ENCODE results near the gene SUSD4. TPM values are rescaled to one million over a fixed set of nuclear protein-coding genes. Genes with fewer than 3 reads are reported as not detected.

SUSD4 gene
- total and polyA plus RNA-seq, 9 of the 15 experiments (the other 6 are each of a cell fraction or from before 2014, with no cell fraction given), result 0.06 to 1.7 (median 0.09) TPM; not detected in 4

DNA sequence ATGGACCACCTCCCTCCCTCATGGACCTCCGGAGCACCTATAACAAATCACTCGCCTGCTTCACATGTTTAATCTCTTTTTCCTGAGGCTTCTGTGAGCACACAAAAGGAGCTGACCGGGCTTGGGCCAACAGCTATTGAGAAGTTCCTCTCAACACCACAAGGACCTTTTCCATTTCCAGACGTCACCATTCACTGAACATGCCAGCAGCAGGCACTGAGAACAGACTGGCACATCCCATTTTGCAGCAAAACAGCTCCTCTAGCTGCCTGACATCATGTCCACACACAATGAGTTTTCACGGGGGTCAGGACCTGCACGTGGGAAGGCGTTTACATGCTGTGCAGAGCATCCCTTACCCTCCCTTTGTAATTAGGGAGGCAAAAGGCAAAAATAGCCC, 11.0 kb downstream of the SUSD4 start (continued):
- TF ChIP-seq, protein P1, sequence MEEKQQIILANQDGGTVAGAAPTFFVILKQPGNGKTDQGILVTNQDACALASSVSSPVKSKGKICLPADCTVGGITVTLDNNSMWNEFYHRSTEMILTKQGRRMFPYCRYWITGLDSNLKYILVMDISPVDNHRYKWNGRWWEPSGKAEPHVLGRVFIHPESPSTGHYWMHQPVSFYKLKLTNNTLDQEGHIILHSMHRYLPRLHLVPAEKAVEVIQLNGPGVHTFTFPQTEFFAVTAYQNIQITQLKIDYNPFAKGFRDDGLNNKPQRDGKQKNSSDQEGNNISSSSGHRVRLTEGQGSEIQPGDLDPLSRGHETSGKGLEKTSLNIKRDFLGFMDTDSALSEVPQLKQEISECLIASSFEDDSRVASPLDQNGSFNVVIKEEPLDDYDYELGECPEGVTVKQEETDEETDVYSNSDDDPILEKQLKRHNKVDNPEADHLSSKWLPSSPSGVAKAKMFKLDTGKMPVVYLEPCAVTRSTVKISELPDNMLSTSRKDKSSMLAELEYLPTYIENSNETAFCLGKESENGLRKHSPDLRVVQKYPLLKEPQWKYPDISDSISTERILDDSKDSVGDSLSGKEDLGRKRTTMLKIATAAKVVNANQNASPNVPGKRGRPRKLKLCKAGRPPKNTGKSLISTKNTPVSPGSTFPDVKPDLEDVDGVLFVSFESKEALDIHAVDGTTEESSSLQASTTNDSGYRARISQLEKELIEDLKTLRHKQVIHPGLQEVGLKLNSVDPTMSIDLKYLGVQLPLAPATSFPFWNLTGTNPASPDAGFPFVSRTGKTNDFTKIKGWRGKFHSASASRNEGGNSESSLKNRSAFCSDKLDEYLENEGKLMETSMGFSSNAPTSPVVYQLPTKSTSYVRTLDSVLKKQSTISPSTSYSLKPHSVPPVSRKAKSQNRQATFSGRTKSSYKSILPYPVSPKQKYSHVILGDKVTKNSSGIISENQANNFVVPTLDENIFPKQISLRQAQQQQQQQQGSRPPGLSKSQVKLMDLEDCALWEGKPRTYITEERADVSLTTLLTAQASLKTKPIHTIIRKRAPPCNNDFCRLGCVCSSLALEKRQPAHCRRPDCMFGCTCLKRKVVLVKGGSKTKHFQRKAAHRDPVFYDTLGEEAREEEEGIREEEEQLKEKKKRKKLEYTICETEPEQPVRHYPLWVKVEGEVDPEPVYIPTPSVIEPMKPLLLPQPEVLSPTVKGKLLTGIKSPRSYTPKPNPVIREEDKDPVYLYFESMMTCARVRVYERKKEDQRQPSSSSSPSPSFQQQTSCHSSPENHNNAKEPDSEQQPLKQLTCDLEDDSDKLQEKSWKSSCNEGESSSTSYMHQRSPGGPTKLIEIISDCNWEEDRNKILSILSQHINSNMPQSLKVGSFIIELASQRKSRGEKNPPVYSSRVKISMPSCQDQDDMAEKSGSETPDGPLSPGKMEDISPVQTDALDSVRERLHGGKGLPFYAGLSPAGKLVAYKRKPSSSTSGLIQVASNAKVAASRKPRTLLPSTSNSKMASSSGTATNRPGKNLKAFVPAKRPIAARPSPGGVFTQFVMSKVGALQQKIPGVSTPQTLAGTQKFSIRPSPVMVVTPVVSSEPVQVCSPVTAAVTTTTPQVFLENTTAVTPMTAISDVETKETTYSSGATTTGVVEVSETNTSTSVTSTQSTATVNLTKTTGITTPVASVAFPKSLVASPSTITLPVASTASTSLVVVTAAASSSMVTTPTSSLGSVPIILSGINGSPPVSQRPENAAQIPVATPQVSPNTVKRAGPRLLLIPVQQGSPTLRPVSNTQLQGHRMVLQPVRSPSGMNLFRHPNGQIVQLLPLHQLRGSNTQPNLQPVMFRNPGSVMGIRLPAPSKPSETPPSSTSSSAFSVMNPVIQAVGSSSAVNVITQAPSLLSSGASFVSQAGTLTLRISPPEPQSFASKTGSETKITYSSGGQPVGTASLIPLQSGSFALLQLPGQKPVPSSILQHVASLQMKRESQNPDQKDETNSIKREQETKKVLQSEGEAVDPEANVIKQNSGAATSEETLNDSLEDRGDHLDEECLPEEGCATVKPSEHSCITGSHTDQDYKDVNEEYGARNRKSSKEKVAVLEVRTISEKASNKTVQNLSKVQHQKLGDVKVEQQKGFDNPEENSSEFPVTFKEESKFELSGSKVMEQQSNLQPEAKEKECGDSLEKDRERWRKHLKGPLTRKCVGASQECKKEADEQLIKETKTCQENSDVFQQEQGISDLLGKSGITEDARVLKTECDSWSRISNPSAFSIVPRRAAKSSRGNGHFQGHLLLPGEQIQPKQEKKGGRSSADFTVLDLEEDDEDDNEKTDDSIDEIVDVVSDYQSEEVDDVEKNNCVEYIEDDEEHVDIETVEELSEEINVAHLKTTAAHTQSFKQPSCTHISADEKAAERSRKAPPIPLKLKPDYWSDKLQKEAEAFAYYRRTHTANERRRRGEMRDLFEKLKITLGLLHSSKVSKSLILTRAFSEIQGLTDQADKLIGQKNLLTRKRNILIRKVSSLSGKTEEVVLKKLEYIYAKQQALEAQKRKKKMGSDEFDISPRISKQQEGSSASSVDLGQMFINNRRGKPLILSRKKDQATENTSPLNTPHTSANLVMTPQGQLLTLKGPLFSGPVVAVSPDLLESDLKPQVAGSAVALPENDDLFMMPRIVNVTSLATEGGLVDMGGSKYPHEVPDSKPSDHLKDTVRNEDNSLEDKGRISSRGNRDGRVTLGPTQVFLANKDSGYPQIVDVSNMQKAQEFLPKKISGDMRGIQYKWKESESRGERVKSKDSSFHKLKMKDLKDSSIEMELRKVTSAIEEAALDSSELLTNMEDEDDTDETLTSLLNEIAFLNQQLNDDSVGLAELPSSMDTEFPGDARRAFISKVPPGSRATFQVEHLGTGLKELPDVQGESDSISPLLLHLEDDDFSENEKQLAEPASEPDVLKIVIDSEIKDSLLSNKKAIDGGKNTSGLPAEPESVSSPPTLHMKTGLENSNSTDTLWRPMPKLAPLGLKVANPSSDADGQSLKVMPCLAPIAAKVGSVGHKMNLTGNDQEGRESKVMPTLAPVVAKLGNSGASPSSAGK (IDR thresholded peaks at IDR 0.05), result no peak
- TF ChIP-seq POLR2AphosphoS5 (IDR thresholded peaks at IDR 0.05; ENCODE audit: control insufficient read depth, insufficient read depth, low read depth, low read length), result no peak
- TF ChIP-seq RFX7 (CRISPR knock-in tag; IDR thresholded peaks at IDR 0.05), result no peak
- TF ChIP-seq SP1 (CRISPR knock-in tag; IDR thresholded peaks at IDR 0.05), result no peak
- TF ChIP-seq, protein P2, sequence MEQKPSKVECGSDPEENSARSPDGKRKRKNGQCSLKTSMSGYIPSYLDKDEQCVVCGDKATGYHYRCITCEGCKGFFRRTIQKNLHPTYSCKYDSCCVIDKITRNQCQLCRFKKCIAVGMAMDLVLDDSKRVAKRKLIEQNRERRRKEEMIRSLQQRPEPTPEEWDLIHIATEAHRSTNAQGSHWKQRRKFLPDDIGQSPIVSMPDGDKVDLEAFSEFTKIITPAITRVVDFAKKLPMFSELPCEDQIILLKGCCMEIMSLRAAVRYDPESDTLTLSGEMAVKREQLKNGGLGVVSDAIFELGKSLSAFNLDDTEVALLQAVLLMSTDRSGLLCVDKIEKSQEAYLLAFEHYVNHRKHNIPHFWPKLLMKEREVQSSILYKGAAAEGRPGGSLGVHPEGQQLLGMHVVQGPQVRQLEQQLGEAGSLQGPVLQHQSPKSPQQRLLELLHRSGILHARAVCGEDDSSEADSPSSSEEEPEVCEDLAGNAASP (IDR thresholded peaks at IDR 0.05), result no peak
- TF ChIP-seq PRMT5 (CRISPR knock-in tag; IDR thresholded peaks at IDR 0.05), result no peak
- no peak for TF ChIP-seq SMAD4 (CRISPR knock-in tag; conservative IDR thresholded peaks at IDR 0.05)
- no peak for TF ChIP-seq MAFF (IDR thresholded peaks at IDR 0.05; ENCODE audit: low read length)
- no peak for TF ChIP-seq TAF7 (tag; IDR thresholded peaks at IDR 0.05)
- TF ChIP-seq DNMT1 (IDR thresholded peaks at IDR 0.05), result no peak
- TF ChIP-seq ZNF133 (CRISPR knock-in tag; IDR thresholded peaks at IDR 0.05), result no peak
- no peak for TF ChIP-seq IRF2 (CRISPR knock-in tag; IDR thresholded peaks at IDR 0.05)

Measured in K562 (cell line).